SK-N-SH (cell line): ENCODE results near the gene CD69. TPM values are rescaled to one million over a fixed set of nuclear protein-coding genes. Genes with fewer than 3 reads are reported as not detected.

Source experiments
- CTCF ChIA-PET: fragments of 300-600, 350-600 bp; formaldehyde crosslinking; extraction: SDS; loops from one replicate; lab custom pipeline; 2021; lab: Yijun Ruan, JAX
- POLR2A ChIA-PET: fragments of 350-600 bp; sonication (Branson Sonifier 250); formaldehyde crosslinking; extraction: SDS; loops from one replicate; lab custom pipeline; 2020; ENCODE audit warnings: antibody characterized with exemption, inconsistent platforms; lab: Yijun Ruan, JAX
- DNase-seq: peaks from one replicate; pipeline ENCODE4 v3.0.0; 2012
- H2AFZ ChIP-seq: fragments of 200-600 bp; sonication (generic); 2 replicates; pipeline ENCODE4 v1.8.1; 2016; ENCODE audit warnings: antibody characterized with exemption, mild to moderate bottlenecking, low read depth
- H3F3A ChIP-seq: fragments of 200-600 bp; sonication (generic); replicated peaks from 2 replicates; pipeline ENCODE3; 2016; ENCODE audit warnings: antibody characterized with exemption, mild to moderate bottlenecking; ENCODE audit not compliant: insufficient read depth
- H3K27ac ChIP-seq, 2 experiments: fragments of 200-500 bp in 1 of 2; fragments of 200-600 bp in 1 of 2; sonication (Bioruptor generic) in 1 of 2; sonication (generic), shearing (Covaris generic) in 1 of 2; 2 replicates each; pipeline versions ENCODE4 v1.5.1 to v1.6.1; 2014 to 2016; ENCODE audit warnings: low read depth in 2 of 2, inconsistent platforms in 1 of 2, low read length in 1 of 2, mild to moderate bottlenecking in 1 of 2, mixed read lengths in 1 of 2
- H3K27me3 ChIP-seq: fragments of 200-600 bp; sonication (generic), shearing (Covaris generic); 2 replicates; pipeline ENCODE4 v1.6.1; 2016; ENCODE audit warnings: mixed run types; ENCODE audit not compliant: insufficient read depth
- H3K36me3 ChIP-seq, 2 experiments: fragments of 200-500 bp in 1 of 2; fragments of 200-600 bp in 1 of 2; sonication (Bioruptor generic) in 1 of 2; sonication (generic) in 1 of 2; replicated peaks in 1 of 2; 2 replicates each; pipeline versions ENCODE3 to v1.5.1; 2014 to 2016; ENCODE audit warnings: low read length in 1 of 2, mild to moderate bottlenecking in 1 of 2; ENCODE audit not compliant: insufficient read depth in 2 of 2, control insufficient read depth in 1 of 2
- H3K4me1 ChIP-seq, 2 experiments: fragments of 200-500 bp in 1 of 2; fragments of 200-600 bp in 1 of 2; sonication (Bioruptor generic) in 1 of 2; sonication (generic), shearing (Covaris generic) in 1 of 2; 2 replicates each; pipeline versions ENCODE4 v1.5.1 to v1.6.1; 2014 to 2016; ENCODE audit warnings: low read depth in 1 of 2, low read length in 1 of 2, mixed run types in 1 of 2; ENCODE audit not compliant: insufficient read depth in 2 of 2, control insufficient read depth in 1 of 2
- H3K4me2 ChIP-seq: fragments of 200-600 bp; sonication (generic), shearing (Covaris generic); 2 replicates; pipeline ENCODE4 v1.6.1; 2017; ENCODE audit warnings: mixed run types
- H3K4me3 ChIP-seq, 2 experiments: fragments of 200-500 bp in 1 of 2; fragments of 200-600 bp in 1 of 2; sonication (Bioruptor generic) in 1 of 2; sonication (generic), shearing (Covaris generic) in 1 of 2; 2 replicates each; pipeline versions ENCODE4 v1.5.1 to v1.8.1; 2014 to 2016; ENCODE audit warnings: low read depth in 2 of 2, inconsistent platforms in 1 of 2, low read length in 1 of 2, mild to moderate bottlenecking in 1 of 2, mixed read lengths in 1 of 2, moderate library complexity in 1 of 2
- H3K79me2 ChIP-seq: fragments of 200-600 bp; sonication (generic); 2 replicates; pipeline ENCODE4 v1.8.1; 2017; ENCODE audit warnings: mild to moderate bottlenecking; ENCODE audit not compliant: insufficient read depth
- H3K9ac ChIP-seq: fragments of 200-600 bp; sonication (generic); 2 replicates; pipeline ENCODE4 v1.6.1; 2017; ENCODE audit warnings: mixed run types
- H3K9me2 ChIP-seq: fragments of 200-600 bp; sonication (generic); 2 replicates; pipeline ENCODE4 v1.6.1; 2017; ENCODE audit warnings: mixed run types
- H3K9me3 ChIP-seq: fragments of 200-600 bp; sonication (generic); 2 replicates; pipeline ENCODE4 v1.6.1; 2017; ENCODE audit warnings: mixed run types, mild to moderate bottlenecking, moderate library complexity
- H4K20me1 ChIP-seq: fragments of 200-600 bp; sonication (generic); 2 replicates; pipeline ENCODE4 v1.6.1; 2017; ENCODE audit warnings: mild to moderate bottlenecking, mixed run types; ENCODE audit not compliant: insufficient read depth
- FOXM1 ChIP-seq: IDR thresholded peaks from 2 replicates; pipeline ENCODE4 v1.4.0; 2012; ENCODE audit warnings: low read depth, mild to moderate bottlenecking
- GABPA ChIP-seq: IDR thresholded peaks from 2 replicates; pipeline ENCODE4 v1.4.0; 2012; ENCODE audit warnings: low read depth, mild to moderate bottlenecking
- GATA2 ChIP-seq: sonication (generic); formaldehyde crosslinking; IDR thresholded peaks from 2 replicates; pipeline ENCODE4 v1.5.0; 2020; ENCODE audit warnings: mild to moderate bottlenecking, missing genetic modification reagents
- IRF3 ChIP-seq: fragments of 150-350 bp; IDR thresholded peaks from 2 replicates; pipeline ENCODE4 v1.6.1; 2016; ENCODE audit warnings: mild to moderate bottlenecking, low read depth, low read length
- NRF1 ChIP-seq: IDR thresholded peaks from 2 replicates; pipeline ENCODE4 v1.6.1; 2012; ENCODE audit warnings: low read depth, mild to moderate bottlenecking, low read length
- RAD21 ChIP-seq: IDR thresholded peaks from 2 replicates; pipeline ENCODE4 v1.6.1; 2012; ENCODE audit warnings: mild to moderate bottlenecking, low read length
- RFX5 ChIP-seq: IDR thresholded peaks from 2 replicates; pipeline ENCODE4 v1.6.1; 2012; ENCODE audit warnings: mild to moderate bottlenecking, improper control_type of control experiment, low read length
- SIN3A ChIP-seq: IDR thresholded peaks from 2 replicates; pipeline ENCODE4 v1.6.1; 2012; ENCODE audit warnings: low read depth, mild to moderate bottlenecking, low read length, moderate library complexity, borderline replicate concordance
- SMC3 ChIP-seq: IDR thresholded peaks from 2 replicates; pipeline ENCODE4 v1.6.1; 2012; ENCODE audit warnings: low read depth, low read length, improper control_type of control experiment
- TEAD4 ChIP-seq: IDR thresholded peaks from 2 replicates; pipeline ENCODE4 v1.4.0; 2012; ENCODE audit warnings: mild to moderate bottlenecking, borderline replicate concordance; ENCODE audit not compliant: insufficient read depth
- ZBTB33 ChIP-seq: IDR thresholded peaks from 2 replicates; pipeline ENCODE4 v1.4.0; 2012; ENCODE audit warnings: low read depth, borderline replicate concordance
- WGBS: methylation state at CpG from one replicate; pipeline ENCODE4 v1.1.6; 2017; ENCODE audit warnings: low lambda C conversion rate; 5-methylcytosine and 5-hydroxymethylcytosine counted together
- polyA plus RNA-seq, 3 experiments: library from polyadenylated mRNA; depleted of rRNA; stranded (reverse); fragments of >200 nt; gene quantifications; 2 replicates each; pipeline ENCODE4 v1.2.3, GENCODE V29; 2012

The CD69 gene
- polyA plus RNA-seq, 1 of the 3 experiments (the other 2 are of a cell fraction) = not detected

- DNase-seq = no peak
- Histone ChIP-seq H3K79me2 (no peaks in the 10 kb centered on the region), H3K9me3 (no peaks in the 10 kb centered on the region), H3K9me2 (no peaks in the 10 kb centered on the region), H4K20me1 (no peaks in the 10 kb centered on the region), H3K36me3 (no peaks in the 10 kb centered on the region), H3K9ac (no peak overlapping the region), H3K27ac (no peak overlapping the region), H3K27me3 (peaks cover 23% of the 10 kb centered on the region; the same call in 1 of the 2 replicates), H3F3A (no peaks in the 10 kb centered on the region), H3K4me2 (no peak overlapping the region), H3K4me1 (no peaks in the 10 kb centered on the region), H3K4me3 (no peak overlapping the region), H2AFZ (no peak overlapping the region)
- TF ChIP-seq GATA2 (no peak), NRF1 (no peak)
- WGBS = 37% methylated on average over 1 of the region's 1 CpG
- ChIA-PET CTCF (interaction anchor here (1.1 to 1.9 kb wide), 3 partner anchors 78 to 442 kb away, joined by 3 to 4 read pairs (median 3); no protein-coding TSS in a partner anchor), POLR2A (no interaction called here)
These were observed 49.0 kb downstream of the CD69 start for GRCh38 chr12:9711664-9712063.

DNA sequence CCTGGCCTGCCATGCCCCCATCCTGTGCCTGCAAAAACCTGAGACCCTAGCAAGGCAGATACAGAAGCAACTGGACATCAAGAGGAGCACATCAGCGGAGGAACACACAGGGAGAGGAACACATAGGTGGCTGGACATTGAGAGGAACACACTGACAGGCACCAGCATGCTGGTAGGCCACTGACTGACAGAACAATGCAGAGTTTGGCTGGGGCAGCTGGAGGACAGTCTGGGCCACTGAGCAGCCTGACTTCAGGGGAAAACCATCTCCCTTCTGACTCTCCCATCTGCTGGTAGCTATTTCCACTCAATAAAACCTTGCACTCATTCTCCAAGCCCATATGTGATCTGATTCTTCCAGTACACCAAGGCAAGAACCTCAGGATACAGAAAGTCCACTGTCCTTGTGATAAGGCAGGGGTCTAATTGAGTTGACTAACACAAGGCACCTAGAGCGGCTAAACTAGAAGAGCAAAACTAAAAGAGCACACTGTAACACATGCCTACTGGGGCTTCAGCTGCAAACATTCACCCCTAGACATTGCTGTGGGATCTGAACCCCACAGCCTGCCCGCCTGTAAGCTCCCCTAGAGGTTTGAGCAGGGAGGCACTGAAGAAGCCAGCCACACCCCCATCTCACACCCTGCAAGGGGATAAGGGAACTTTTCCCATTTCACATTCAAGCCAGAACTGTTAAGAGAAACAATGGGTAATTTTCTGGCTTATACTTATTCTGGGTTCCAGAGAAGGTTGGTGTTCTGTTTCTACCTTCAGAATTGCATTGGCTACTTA is 49.9 kb downstream of the CD69 start:
- CTCF ChIA-PET = interaction anchor here (1.3 to 3.4 kb wide), 4 partner anchors 32 to 443 kb away, joined by 3 to 44 read pairs (median 4); no protein-coding TSS in a partner anchor

More for the DNA sequence above, 49.9 kb downstream of the CD69 start:
- no peaks in the 10 kb centered on the region for H3F3A ChIP-seq
- H3K4me2 ChIP-seq = no peak overlapping the region
- H3K9ac ChIP-seq = no peak overlapping the region
- POLR2A ChIA-PET = no interaction called here
- no peaks in the 10 kb centered on the region for H3K36me3 ChIP-seq
- H3K4me1 ChIP-seq = no peaks in the 10 kb centered on the region
- 26% methylated on average over 3 of the region's 3 CpGs for WGBS
- no peaks in the 10 kb centered on the region for H4K20me1 ChIP-seq
- TF ChIP-seq RFX5 (no peak), NRF1 (no peak), SMC3 (no peak), SIN3A (no peak), IRF3 (no peak), ZBTB33 (no peak), RAD21 (no peak), GABPA (no peak), FOXM1 (no peak), TEAD4 (no peak)
- no peaks in the 10 kb centered on the region for H3K79me2 ChIP-seq
- H3K27ac ChIP-seq = no peak overlapping the region
- H3K4me3 ChIP-seq = no peak overlapping the region
- no peaks in the 10 kb centered on the region for H3K9me2 ChIP-seq
- H3K9me3 ChIP-seq = no peaks in the 10 kb centered on the region
- peaks cover 15% of the 10 kb centered on the region; the same call in 1 of the 2 replicates for H3K27me3 ChIP-seq
- no peak for DNase-seq
- no peak overlapping the region for H2AFZ ChIP-seq
